ENCODE measurements around the gene SMARCA1.
A peak's percentile ranks its signal among the peaks of the same experiment; 100 is the strongest.
"Not testable (repeated sequence)": the region's sequence is repeated elsewhere in the genome, so short reads cannot be mapped to it uniquely, and the experiment has no call there.

Gene SMARCA1, protein sequence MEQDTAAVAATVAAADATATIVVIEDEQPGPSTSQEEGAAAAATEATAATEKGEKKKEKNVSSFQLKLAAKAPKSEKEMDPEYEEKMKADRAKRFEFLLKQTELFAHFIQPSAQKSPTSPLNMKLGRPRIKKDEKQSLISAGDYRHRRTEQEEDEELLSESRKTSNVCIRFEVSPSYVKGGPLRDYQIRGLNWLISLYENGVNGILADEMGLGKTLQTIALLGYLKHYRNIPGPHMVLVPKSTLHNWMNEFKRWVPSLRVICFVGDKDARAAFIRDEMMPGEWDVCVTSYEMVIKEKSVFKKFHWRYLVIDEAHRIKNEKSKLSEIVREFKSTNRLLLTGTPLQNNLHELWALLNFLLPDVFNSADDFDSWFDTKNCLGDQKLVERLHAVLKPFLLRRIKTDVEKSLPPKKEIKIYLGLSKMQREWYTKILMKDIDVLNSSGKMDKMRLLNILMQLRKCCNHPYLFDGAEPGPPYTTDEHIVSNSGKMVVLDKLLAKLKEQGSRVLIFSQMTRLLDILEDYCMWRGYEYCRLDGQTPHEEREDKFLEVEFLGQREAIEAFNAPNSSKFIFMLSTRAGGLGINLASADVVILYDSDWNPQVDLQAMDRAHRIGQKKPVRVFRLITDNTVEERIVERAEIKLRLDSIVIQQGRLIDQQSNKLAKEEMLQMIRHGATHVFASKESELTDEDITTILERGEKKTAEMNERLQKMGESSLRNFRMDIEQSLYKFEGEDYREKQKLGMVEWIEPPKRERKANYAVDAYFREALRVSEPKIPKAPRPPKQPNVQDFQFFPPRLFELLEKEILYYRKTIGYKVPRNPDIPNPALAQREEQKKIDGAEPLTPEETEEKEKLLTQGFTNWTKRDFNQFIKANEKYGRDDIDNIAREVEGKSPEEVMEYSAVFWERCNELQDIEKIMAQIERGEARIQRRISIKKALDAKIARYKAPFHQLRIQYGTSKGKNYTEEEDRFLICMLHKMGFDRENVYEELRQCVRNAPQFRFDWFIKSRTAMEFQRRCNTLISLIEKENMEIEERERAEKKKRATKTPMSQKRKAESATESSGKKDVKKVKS

DNA sequence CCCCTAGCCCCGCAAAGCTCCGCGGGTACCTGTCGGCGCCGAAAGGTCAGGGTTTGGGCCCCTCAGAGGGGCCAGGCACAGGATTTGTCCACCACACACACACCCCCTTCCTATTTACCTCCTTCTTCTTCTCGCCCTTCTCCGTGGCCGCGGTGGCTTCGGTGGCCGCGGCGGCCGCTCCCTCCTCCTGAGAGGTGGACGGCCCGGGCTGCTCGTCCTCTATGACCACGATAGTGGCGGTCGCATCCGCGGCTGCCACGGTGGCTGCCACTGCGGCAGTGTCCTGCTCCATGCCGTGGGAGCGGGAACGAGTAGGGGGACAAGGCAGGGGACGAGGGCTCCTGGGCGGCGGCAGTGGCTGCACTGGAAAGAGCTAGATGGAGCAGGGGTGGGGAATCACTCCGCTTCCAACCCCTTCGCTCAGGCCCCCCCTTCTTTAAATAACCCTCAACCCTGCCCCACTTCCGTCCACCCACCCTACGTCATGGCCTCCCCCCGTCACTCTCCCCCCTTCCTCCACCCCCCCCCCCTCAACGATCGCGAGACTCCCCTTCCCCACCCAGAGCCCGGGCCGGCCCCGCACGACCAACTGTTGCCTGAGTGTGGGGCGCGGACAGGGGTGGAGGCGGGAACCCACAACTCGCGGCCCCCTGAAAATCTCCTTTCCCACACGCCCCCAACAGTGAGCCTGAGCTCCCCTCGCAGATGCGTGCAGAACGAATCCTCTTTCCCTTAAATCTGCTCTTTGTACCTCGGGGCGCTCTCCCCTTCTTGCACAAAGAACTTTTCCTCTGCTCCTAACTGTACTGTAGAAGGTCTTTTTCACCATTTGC, at the start of gene SMARCA1:
Gene SMARCA1, minus strand, starts transcription at position 412 of the 833 bp plus-strand sequence. Its CDS starts 120 bp downstream, at position 292.
- DNase-seq: no peak

DNA sequence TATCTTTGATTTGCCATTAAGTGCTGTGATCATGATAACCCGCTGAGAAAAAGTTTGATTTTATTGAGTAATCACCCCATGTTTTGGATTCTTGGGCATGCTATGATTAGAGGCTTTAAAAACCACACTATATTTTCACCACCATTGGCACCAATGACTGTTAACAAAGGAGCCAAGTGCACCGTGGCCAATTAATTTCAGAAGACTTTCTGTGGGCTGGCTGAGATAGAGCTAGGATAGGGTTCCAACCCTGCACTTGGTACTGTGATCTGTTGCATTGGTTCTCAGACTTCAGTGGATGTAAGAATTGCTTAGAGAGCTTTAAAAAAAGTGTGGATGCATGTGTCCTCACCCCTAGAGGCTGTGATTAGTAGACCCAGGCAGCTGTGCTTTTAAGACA, 49.1 kb upstream of the SMARCA1 start:
- no peak for DNase-seq

DNA sequence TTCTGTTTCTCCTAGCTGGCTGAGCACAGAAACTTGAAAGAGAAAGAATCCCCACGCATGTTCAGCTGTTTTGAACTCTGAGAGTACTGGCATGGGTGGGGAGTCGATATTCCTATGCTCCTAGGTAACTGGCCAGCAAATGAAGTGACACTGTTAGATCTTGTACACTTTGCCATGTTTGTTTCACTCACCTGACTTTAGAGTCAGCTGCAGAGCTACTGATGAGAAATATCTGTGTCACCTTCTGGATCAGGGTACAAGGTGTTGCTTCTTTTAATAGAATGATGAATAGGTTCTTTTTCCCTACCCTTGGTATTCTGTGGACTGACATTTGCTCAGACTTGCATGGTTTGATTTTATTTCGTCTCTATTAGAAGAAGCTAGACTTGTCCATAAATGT, 45.1 kb upstream of the SMARCA1 start:
- DNase-seq: no peak

DNA sequence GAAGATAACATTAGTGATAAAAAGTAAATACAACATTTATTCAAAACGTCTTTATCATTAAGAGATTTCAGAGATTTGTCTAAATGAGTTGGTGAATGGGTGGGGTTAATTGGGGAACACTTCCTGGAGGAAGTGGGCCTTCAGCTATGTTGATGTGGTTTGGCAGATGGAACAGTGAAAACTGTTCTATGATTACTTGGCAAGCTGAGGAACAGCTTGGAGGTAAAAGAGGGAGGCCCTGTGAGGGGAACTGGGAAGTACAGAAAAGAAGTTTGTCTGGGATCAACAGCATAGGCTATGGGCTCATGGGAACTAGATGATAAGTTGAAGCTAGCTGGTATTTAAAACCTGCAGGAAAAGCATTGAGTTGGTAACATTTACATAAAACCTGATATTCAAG, 42.8 kb upstream of the SMARCA1 start:
- DNase-seq: no peak

DNA sequence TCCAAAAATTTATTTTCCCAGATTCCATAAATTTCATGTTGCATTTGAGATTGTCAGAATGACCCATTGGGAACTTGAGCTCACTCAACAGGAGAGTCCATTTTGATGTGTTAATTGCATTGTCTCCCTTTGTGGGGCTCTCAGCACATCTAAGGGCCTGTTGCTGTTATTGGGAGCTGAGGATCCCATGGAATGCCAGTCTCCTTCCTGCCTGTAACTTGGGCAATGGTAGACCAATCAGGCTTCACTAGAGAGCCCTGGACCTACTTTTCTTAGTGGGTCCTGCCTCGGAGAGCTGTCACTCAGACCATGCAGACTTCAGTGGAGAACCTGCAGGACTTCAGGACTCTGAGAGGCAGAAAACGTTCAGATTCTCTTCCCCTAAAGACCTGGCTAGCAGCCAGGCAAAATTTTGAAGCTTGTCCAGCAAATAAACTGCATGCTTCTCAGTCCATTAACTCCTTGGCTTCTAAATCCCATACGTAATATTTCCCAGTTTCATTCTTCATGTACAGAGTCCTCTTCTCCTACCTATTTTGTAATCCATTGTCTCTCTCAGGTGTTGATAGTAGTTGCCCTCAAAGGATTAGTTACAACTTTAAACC, 41.9 kb upstream of the SMARCA1 start:
- DNase-seq: no peak

DNA sequence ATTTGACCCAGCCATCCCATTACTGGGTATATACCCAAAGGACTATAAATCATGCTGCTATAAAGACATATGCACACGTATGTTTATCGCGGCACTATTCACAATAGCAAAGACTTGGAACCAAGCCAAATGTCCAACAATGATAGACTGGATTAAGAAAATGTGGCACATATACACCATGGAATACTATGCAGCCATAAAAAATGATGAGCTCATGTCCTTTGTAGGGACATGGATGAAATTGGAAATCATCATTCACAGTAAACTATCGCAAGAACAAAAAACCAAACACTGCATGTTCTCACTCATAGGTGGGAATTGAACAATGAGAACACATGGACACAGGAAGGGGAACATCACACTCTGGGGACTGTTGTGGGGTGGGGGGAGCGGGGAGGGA, 41.1 kb upstream of the SMARCA1 start:
- DNase-seq: not testable (repeated sequence)

DNA sequence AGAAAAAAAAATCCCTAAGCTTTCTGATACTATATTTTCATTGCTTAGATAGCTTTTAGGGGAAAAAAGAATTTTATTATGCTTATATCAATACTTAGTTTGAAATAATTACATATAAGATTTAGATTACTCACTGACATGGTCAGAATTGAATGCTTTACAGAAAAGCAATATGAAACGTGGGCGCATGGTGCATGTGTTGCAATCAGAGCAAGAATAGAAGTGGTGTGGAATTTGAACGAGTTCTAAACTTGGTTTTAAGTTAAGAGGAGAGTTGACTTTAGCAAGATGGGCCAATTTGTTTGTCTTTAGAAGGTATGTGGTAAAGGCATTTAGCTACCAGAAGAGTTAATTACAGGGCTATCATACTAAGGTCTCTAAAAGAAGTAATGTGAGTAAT, 38.2 kb upstream of the SMARCA1 start:
- DNase-seq: no peak

DNA sequence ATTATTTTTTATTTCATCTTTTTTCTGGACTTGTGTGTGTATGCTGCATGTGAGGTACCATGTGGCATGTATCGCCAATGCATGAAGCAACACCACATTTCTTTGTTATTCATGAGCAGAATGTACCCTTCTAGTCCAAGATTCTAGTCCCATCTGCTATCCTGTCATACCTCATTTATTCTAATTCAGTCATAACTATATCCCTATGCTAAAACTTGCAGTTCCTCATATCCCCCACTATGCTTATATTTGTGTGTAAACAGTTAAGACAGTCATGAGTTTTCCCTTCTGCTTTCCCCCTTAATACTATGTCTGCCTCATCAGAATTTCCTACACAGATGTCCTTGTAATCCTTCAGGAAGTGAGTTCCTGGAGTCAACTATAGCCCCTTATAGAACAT, 36.5 kb upstream of the SMARCA1 start:
- DNase-seq: no peak

DNA sequence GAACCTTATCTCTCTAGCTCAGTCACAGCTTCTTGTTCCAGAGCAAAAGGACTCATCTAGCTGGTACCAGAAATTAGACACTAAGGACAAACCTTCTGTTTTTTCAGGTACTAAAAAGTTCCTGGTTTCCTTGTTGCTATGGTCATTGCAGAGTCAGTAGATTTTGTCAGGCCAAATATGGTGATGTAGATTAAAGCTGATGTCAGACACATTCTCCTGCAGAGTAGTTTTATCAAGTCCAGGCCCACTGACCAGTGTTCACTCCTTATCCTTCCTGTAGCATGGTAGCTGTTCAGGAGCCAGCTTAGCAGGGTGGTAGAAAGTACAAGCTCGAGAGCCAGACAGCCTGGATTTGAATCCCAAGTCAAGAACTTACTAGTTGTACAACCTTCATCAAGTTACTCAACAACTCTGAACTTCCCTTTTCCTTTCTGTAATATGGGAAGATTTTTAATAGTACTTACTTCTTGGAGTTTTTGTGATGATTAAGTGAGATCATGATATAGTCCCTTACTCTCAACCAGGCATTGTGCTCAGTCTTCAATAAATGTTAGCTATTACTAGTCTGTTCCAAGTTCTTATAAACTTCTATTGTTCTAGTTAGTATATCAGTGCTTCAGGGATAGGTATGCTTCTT, 34.7 kb upstream of the SMARCA1 start:
- DNase-seq: no peak

DNA sequence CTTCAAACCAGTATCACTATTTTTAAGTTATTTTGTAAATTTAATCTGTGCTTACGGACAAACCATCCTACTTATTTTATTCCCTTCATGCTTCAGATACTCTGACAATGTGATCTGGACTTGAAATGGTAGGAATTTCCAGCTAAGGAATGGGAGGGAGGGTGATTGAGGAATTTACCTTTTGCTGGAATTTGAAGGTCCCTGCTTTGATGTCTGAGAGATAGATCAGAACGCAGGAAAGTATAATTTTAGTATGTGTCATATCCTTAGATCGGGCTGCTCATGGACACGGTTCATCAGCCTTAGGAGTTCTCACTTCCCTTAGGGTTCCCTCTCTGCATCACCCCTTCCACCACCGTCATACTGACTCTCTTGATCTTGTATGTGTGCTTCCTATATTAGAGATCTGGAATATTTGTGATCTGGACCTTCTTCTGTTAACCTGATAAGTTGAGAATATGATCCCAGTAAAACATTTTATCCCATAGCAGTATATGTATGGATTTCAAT, 33.6 kb upstream of the SMARCA1 start:
- DNase-seq: no peak

DNA sequence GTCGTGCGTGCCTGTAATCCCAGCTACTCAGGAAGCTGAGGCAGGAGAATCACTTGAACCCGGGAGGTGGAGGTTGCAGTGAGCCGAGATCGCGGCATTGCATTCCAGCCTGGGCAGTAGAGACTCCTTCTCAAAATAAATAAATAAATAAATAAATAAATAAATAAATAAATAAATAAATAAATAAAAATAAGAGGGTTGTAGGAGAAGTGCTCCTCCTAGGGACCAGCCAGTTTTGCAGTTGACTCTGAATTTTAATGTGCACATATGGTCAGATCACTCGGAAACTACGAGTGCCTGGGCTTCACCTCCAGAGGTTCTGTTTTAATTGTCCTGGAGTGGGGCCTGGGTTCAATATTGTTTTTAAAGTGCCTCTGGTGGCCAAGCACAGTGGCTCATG, 31.5 kb upstream of the SMARCA1 start:
- DNase-seq: not testable (repeated sequence)

DNA sequence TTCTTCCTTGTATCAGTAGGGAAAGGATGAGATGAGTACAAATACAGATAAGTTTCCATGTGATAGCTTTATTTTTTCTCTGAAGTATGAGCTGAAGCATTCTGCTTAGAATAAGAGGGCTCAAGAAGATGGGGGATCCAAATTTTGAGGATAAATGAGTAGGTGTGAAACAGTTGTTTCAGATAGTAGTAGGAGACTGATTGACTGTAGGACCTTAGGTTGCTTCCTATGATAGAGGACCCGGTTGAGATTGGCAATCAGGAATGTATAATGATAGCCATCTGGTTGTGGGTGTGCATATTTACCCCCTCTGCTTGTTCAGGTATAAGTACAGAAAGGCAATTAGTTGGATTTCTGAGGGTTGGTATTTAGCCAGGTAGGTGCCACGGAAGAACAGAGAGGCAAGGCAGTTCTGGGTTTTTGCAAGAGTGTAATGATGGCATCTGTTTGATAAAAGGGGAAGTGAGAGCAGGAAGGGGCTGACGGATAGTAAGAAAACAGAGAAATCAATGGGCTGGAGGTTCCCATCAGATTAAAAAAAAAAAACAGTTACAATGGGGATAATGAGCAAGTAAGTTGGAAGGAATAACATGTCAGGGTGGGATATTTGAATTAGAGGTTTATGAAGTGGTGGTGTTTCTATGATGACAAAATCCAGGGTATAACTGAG, 30.5 kb upstream of the SMARCA1 start:
- DNase-seq: no peak

DNA sequence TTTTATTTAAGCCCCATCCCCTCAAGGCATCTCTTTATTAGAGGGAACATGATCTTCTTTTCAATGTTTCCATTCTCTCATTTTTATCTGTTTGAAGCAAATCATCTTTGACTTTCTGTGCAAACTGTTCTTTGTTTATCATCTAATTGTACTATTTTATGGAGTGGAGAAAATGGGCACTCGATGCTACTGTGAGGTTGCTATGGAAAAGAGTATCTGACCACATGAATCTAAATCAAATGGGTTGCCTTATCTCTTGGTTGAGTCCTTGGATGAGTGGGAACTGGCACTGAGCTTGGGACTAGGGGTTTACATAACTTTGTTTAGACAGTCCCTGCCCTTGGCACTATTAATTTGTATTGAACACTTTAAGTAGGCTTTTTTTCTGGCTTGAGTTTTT, 25.8 kb upstream of the SMARCA1 start:
- DNase-seq: no peak

DNA sequence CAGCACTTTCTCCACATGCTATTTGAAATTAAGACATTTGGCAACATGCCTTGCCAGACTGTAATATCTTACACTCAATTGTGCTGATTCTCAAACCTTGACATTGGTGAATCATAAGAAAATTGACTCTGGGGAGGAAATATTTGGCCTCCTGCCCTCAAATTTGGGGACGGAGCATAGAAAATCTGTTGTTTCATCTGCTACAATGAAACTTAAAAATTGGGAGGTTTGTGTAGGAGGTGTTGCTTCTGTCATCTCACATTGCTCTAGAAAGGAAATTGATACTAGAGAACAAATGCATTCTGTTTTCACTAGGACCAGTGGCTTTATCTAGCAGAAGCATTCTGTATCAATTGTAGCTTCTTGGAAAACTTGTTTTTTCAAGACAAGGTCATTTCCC, 22.1 kb upstream of the SMARCA1 start:
- DNase-seq: no peak

DNA sequence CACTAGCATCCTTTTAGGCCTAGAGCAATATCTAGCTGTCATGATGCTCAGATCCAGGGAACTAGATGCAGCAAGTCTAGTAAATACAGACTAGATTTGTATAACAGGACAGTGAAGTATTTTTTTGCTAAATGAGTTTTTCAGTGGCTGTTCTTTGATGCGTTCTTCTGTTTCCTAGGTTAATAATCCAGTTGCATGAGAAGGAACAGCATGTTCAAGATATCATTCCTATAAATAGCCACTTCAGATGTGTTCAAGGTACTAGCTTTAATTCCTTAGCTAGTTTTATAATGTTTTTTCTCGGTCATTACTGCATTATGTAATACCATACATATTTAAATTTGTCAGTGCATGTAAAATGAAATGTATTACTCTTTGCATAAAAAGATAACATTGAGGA, 21.5 kb upstream of the SMARCA1 start:
- DNase-seq: no peak

DNA sequence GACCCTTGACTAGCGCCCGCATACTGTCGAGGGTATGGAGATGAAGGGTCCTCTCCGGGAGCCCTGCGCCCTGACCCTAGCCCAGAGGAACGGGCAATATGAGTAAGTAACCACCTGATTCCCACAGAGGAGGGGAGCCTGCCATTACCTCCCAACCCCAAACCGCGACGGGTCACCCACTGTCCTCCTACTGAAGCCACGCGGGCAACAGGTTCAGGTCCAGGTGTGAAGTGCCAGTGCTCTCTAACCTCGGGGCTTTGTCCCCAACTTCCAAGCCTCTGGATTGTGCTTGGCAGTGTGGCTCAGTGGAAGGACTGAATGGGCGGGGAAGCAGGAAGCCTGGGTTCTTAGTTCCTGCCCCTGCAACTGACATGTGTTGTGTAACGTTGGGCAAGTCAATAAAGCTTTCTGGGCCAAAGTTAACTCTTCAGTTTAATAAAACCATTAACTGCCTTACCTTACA, 17.5 kb upstream of the SMARCA1 start:
- DNase-seq: no peak

DNA sequence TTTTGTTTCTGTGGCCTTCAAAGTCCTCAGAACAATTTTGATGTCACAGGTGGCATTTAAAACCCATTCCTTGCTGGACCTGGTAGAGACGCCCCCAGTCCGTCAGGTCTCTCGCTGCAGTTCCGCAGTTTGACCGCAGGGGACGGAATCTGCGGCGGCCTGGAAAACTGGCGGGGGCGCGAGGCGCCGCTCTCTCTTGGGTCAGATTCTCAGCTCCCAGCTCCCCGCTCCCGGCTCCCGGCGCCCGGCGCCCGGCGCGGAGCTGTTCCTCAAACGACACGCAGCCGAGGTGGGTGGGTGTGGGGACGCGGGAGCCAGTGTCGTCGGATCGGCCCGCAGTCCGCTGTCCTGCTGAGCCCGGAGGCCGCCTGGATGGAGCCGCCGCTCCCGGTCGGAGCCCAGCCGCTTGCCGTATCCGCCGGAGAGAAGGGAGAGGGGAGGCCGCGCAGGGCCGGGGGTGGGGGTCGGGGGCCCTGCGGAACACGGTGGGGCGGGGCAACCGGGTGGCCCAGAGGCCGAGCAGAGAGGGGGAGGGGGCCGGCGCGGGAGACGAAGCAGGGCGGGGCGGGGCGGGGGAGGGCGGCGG, 16.9 kb upstream of the SMARCA1 start, which contains the start of gene OCRL:
Gene OCRL, plus strand, starts transcription at position 192 of the 586 bp plus-strand sequence. Its CDS starts 181 bp downstream, at position 373.
- DNase-seq: peak; percentile 47

DNA sequence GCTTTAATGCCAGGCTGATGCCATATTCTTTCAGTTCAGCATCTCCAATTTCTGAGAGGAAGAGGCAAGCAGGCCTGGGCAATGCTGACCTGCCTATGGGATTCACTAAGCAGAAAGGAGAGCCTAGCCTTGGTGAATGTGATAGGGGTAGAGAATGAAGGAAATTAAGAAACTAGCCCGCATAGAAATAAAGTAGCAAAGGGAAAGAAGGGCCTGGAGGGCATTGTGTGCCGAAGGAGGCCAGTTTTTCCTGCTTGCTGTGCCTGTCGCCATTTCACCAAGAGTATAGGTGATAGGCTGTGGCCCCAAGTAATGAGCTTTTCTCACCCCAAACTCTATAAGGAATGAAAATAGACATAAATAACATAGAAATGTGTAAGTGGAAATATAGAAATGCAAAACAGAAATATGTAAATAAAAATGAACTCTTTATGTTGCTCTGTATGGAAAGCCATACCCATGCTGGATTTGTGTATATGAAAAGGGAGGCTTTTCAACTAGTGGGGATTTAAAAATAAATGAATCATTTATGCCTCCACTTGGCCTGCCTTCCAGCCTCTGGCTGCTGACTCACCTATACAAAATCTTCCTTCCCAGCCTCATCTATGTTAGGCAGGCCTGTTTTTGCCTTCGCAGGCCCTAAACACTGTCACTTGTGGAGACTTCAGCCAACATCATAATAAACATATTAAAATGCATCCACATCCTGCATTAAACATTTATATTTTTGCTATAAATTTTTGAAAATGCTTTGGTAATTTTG, 11.7 kb upstream of the SMARCA1 start:
- DNase-seq: no peak

DNA sequence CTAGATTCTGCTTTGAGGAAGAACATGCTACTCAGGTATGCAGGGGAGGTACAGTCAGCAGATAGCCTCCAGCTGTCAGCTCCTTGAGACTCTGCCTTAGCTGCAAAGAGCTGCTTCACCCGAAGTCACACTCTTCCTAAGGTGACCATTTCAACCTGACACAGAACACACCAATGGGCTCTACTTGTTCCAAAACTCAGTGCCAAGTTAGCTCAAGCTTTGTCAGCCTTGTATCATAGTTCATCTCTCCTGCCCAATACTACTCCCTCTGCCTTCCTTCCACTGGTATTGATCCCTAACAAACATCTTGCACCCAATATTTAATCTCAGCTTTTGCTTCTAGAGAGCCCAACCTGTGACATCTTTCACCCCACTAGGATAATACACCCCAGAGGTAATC, 7.8 kb upstream of the SMARCA1 start:
- DNase-seq: no peak

DNA sequence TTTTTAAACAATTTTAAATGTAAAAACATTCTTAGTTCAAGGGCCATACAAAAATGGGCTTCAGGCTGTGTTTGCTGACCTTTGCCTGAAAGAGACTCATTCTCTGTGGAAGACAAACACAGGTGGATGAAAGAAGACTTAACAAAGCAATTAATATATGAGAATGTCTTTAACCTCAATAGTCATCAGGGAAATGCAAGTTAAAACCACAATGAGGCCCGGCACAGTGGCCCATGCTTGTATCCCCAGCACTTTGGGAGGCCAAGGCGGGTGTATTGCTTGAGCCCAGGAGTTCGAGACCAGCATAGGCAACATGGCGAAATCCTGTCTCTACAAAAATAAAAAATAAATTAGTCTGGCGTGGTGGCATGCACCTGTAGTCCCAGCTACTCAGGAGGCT, 7.1 kb upstream of the SMARCA1 start:
- DNase-seq: no peak

All from CD4-positive, alpha-beta T cell treated with Interleukin-10 for 1 hour (primary cell).